Effector memory CD4-positive, alpha-beta T cell (primary cell): ENCODE results near the gene BBX.

Experiments
- DNase-seq, 3 donors: peaks; one replicate each; pipeline ENCODE4 v3.0.0-alpha.2; 2020
- H3K27ac ChIP-seq: 2 replicates; pipeline ENCODE4 v1.7.0; 2013; ENCODE audit warnings: mild to moderate bottlenecking, low read length, moderate library complexity; ENCODE audit not compliant: insufficient read depth, poor library complexity, severe bottlenecking
- H3K27me3 ChIP-seq: replicated peaks from 2 replicates; pipeline ENCODE4 v1.7.0; 2013; ENCODE audit warnings: mild to moderate bottlenecking, low read length; ENCODE audit not compliant: insufficient read depth, control insufficient read depth, poor library complexity, severe bottlenecking
- H3K36me3 ChIP-seq: 2 replicates; pipeline ENCODE4 v1.7.0; 2013; ENCODE audit warnings: mild to moderate bottlenecking, low read length, moderate library complexity; ENCODE audit not compliant: control insufficient read depth, insufficient read depth
- H3K4me1 ChIP-seq: 2 replicates; pipeline ENCODE4 v1.7.0; 2013; ENCODE audit warnings: low read length, mild to moderate bottlenecking; ENCODE audit not compliant: control insufficient read depth, insufficient read depth, poor library complexity, severe bottlenecking
- H3K4me3 ChIP-seq: 2 replicates; pipeline ENCODE4 v1.7.0; 2013; ENCODE audit warnings: low read length, low read depth, mild to moderate bottlenecking; ENCODE audit not compliant: insufficient read depth, poor library complexity, severe bottlenecking
- H3K9me3 ChIP-seq: 2 replicates; pipeline ENCODE4 v1.7.0; 2013; ENCODE audit warnings: mild to moderate bottlenecking, low read length, moderate library complexity; ENCODE audit not compliant: control insufficient read depth

BBX gene

GRCh38 chr3:107662124-107662507 is 139.4 kb downstream of the BBX start:
- no peak for DNase-seq
- H3K9me3 ChIP-seq: no peaks in the 10 kb centered on the region
- no peaks in the 10 kb centered on the region for H3K27me3 ChIP-seq
- H3K27ac ChIP-seq: no peak overlapping the region
- H3K36me3 ChIP-seq: no peaks in the 10 kb centered on the region
- no peaks in the 10 kb centered on the region for H3K4me1 ChIP-seq
- H3K4me3 ChIP-seq: no peak overlapping the region

GRCh38 chr3:107662586-107662985 is 139.8 kb downstream of the BBX start:
- no peak overlapping the region for H3K4me3 ChIP-seq
- H3K27me3 ChIP-seq: no peaks in the 10 kb centered on the region
- no peaks in the 10 kb centered on the region for H3K36me3 ChIP-seq
- H3K27ac ChIP-seq: no peak overlapping the region
- no peaks in the 10 kb centered on the region for H3K4me1 ChIP-seq
- no peaks in the 10 kb centered on the region for H3K9me3 ChIP-seq
- no peak for DNase-seq

- no peak for DNase-seq
- Histone ChIP-seq H3K4me3 (no peak overlapping the region), H3K27me3 (no peaks in the 10 kb centered on the region), H3K4me1 (no peaks in the 10 kb centered on the region), H3K27ac (no peak overlapping the region), H3K9me3 (no peaks in the 10 kb centered on the region), H3K36me3 (no peaks in the 10 kb centered on the region)
These were observed 140.5 kb downstream of the BBX start for GRCh38 chr3:107663266-107663665.

DNA sequence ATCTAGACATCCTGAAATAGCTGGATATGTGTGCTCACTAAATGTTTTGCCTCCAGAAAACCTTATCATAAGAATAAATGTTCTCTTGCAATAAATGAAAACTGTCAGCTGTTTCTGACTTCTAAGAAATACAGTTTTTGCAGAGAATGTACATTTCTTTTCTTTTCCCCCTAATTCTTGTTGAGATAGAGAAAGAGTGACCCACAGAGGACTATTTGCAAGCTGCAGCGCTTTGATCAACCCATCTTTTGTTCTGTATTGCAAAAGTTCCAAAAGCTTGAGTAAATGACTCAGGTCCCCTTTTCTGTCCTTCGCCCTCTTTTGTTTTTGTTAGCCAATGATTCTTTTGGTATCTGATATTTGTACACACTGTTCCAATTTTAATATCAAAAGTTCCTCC is 141.9 kb downstream of the BBX start:
- no peaks in the 10 kb centered on the region for H3K9me3 ChIP-seq
- H3K4me3 ChIP-seq: no peak overlapping the region
- DNase-seq: no peak
- H3K27ac ChIP-seq: no peak overlapping the region
- H3K36me3 ChIP-seq: no peaks in the 10 kb centered on the region
- no peaks in the 10 kb centered on the region for H3K27me3 ChIP-seq
- H3K4me1 ChIP-seq: no peaks in the 10 kb centered on the region

DNA sequence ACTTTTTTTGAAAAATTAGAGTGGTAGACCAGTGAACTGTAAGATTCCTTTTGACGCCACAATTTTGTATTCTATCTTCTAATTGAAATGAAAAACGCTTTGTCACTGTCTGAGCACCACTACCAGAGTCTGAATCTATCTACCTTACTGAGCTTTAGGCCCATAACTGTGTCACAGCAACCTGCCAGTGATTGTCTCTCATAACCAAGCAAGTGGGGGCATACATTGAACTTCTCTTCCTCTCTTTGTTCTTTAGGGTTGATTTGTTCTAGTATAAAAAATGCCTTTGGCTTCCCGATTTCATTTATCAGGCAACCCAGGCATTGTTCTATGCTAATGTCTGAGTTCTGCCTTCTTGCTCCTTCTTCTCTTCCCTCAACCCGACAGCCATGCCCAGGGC is 142.6 kb downstream of the BBX start:
- no peaks in the 10 kb centered on the region for H3K9me3 ChIP-seq
- H3K36me3 ChIP-seq: no peaks in the 10 kb centered on the region
- no peak for DNase-seq
- no peak overlapping the region for H3K27ac ChIP-seq
- H3K4me3 ChIP-seq: no peak overlapping the region
- no peaks in the 10 kb centered on the region for H3K4me1 ChIP-seq
- no peaks in the 10 kb centered on the region for H3K27me3 ChIP-seq

DNA sequence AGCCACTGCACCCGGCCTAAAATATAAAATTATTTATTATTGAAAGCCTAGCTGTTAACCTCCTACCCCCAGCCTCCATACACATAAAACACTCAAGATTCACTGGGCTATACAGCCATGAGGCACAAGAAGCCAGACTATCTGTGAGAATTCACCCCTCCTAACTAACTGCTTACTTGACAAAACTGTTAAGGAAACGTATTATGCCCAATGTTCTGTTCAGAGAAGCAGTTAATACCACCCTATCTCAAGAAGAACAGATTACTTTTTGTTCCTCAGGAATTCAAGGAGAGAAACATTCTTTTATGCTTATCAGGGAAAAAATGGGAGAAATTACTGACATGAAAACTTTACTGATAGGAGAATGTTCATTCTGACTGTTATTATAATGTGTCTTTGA is 144.1 kb downstream of the BBX start:
- Histone ChIP-seq H3K9me3 (no peaks in the 10 kb centered on the region), H3K36me3 (no peaks in the 10 kb centered on the region), H3K27me3 (no peaks in the 10 kb centered on the region), H3K4me3 (no peak overlapping the region), H3K4me1 (no peaks in the 10 kb centered on the region), H3K27ac (no peak overlapping the region)
- DNase-seq: no peak

DNA sequence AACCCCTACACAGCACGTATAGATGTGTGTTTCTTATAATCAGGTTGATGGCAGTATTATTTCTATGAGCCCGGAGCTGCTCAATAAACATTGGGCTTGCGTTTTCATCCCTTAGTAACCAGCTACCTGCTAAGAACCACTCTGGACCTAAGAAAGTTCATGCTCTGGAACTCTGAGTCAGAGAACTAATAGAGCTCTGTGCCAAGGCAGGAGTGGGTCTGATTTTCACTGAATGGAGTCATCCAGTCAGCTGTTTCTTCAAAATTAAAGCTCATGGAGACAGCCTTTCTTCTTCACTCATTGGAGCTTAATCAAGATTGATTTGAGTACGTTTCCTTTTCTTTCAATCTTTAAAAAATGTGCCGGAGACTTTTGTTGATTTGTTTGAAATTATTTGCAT is 145.7 kb downstream of the BBX start:
- no peak for DNase-seq

GRCh38 chr3:107668963-107669362 is 146.2 kb downstream of the BBX start:
- DNase-seq: no peak
- Histone ChIP-seq H3K36me3 (no peaks in the 10 kb centered on the region), H3K9me3 (no peaks in the 10 kb centered on the region), H3K27me3 (no peaks in the 10 kb centered on the region), H3K27ac (no peak overlapping the region), H3K4me3 (no peak overlapping the region), H3K4me1 (no peaks in the 10 kb centered on the region)

More for the DNA sequence above, 145.7 kb downstream of the BBX start:
- Histone ChIP-seq H3K27ac (no peak overlapping the region), H3K27me3 (no peaks in the 10 kb centered on the region), H3K4me3 (no peak overlapping the region), H3K36me3 (no peaks in the 10 kb centered on the region), H3K9me3 (no peaks in the 10 kb centered on the region), H3K4me1 (no peaks in the 10 kb centered on the region)

GRCh38 chr3:107669669-107670068 is 146.9 kb downstream of the BBX start:
- Histone ChIP-seq H3K4me1 (no peaks in the 10 kb centered on the region), H3K27me3 (no peaks in the 10 kb centered on the region), H3K36me3 (no peaks in the 10 kb centered on the region), H3K27ac (no peak overlapping the region), H3K9me3 (no peaks in the 10 kb centered on the region), H3K4me3 (no peak overlapping the region)
- no peak for DNase-seq

GRCh38 chr3:107670986-107671385 is 148.2 kb downstream of the BBX start:
- no peak for DNase-seq
- H3K4me3 ChIP-seq: no peak overlapping the region

DNA sequence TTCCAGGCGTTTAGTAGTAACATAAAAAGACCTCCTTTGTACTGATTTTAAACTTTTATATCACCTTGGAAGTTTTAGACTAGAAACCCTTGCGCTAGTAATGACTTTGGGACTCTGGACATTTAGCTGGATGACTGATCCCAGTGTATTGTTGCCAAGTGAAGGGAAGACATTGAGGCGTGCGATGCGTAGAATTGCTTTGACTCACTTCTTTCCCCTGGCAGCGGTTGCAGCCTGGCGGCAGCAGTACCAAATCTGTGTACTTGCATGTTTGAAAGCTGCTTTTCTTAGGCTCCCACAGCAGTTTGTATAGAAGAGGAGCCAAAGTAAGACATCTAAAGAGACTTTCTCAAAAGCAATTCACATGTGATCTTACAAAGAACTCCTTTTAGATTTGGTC is 151.6 kb downstream of the BBX start:
- Histone ChIP-seq H3K9me3 (no peaks in the 10 kb centered on the region), H3K4me1 (no peaks in the 10 kb centered on the region), H3K27me3 (no peaks in the 10 kb centered on the region), H3K27ac (no peak overlapping the region), H3K36me3 (no peaks in the 10 kb centered on the region), H3K4me3 (no peak overlapping the region)
- no peak for DNase-seq

More at GRCh38 chr3:107670986-107671385, 148.2 kb downstream of the BBX start:
- Histone ChIP-seq H3K4me1 (no peaks in the 10 kb centered on the region), H3K27ac (no peak overlapping the region), H3K9me3 (no peaks in the 10 kb centered on the region), H3K36me3 (no peaks in the 10 kb centered on the region), H3K27me3 (no peaks in the 10 kb centered on the region)
